GM19035 (cell line): ENCODE data around the gene ARHGAP45.
"Not testable (repeated sequence)": the region's sequence is repeated elsewhere in the genome, so short reads cannot be mapped to it uniquely, and the experiment has no call there.

Experiments used
- ATAC-seq: cut with Tn5 transposase; IDR thresholded peaks from one replicate; pipeline ENCODE4 v1.9.1; 2021; ENCODE audit not compliant: unreplicated experiment

The ARHGAP45 gene

GRCh38 chr19:1113986-1114483 lies 47.1 kb downstream of the ARHGAP45 start:
- no peak for ATAC-seq

DNA sequence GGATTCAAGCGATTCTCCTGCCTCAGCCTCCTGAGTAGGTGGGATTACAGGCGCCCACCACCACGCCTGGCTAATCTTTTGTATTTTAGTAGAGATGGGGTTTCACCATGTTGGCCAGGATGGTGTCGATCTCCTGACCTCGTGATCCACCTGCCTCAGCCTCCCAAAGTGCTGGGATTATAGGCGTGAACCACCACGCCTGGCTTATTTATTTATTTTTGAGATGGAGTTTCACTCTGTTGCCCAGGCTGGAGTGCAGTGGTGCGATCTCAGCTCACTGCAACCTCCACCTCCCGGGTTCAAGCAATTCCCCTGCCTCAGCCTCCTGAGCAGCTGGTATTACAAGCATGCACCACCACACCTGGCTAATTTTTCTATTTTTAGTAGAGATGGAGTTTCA lies 47.8 kb downstream of the ARHGAP45 start:
- ATAC-seq: not testable (repeated sequence)

DNA sequence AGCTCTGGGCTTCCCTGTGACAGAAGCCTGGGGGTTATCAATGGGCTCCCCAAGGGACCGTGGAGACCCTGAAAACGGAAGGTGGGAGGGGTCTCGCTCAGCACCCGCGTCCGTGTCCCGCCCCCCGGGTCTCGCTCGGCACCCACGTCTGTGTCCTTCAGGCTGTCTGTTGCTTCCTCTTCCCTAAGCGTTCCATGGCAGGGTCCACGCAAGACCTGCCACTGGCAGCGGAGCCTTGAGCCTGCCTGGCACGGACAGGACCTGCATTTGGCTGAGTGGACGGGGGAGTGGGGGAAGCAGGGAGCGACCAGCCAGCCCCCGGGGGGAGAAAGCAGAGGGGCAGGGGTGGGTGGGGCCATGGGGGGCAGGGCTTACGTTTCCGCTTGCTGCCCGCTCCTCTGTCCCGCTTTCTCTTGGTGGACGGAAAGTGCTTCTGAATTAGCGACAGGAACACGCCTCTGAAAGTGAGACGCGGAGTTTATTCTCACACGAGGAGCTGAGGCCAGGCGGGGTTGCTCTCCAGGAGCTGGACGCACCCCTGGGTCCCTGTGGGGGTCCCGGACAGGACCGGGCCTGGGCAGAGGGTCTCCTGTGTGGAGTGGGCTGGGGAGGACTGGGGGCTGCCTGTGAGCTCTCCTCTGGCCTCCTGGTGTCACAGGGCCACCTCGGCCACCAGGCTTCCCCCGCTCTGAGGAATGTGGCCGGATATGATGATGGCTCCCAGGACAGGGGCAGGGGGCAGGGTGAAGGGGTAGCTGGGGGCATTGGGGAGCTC lies 48.9 kb downstream of the ARHGAP45 start:
- no peak for ATAC-seq

DNA sequence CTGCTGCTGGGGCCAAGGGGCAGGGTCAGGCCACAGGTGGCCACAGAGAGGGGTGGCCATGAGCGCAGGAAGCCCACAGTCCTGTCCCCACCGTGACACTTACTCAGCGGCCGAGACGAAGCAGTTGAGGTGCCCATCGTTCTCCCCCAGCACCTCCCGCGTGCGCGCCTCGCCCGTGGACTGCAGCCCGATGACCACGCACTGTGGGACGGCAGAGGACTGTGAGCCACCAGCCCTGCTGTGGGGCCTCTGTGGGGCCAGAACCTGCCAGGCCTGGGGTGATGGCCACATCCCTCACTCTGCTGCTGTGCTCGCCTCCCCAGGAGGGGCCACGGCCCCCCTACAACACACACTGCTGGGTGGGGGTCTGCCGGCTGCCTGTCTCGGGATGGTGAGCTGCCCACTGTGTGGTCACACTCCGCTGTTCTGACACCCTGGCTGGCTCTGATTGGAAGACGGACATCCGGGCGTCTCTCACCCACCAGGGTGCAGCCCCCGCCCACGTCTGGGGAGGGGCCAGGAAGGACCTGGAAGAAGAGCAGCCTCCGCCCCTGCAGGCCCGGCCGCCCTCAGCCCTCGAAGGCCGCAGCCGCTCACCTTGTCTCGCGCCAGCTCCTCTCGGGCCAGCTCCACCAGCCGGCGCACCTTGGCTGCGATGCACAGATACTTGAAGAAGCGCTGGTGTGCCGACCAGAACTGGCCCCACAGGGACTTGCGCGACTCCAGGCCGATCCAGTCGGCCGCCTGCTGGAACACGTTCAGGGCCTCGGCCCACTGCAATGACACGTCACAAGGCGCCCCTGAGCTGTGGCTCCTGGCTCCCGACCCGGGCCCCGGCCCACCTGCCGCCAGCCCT lies 50.0 kb downstream of the ARHGAP45 start:
- no peak for ATAC-seq

- no peak for ATAC-seq
Measured at GRCh38 chr19:1117654-1118053, 50.7 kb downstream of the ARHGAP45 start.

GRCh38 chr19:1118999-1119398 lies 52.0 kb downstream of the ARHGAP45 start:
- ATAC-seq: no peak

GRCh38 chr19:1119475-1120217 lies 52.7 kb downstream of the ARHGAP45 start:
- no peak for ATAC-seq

DNA sequence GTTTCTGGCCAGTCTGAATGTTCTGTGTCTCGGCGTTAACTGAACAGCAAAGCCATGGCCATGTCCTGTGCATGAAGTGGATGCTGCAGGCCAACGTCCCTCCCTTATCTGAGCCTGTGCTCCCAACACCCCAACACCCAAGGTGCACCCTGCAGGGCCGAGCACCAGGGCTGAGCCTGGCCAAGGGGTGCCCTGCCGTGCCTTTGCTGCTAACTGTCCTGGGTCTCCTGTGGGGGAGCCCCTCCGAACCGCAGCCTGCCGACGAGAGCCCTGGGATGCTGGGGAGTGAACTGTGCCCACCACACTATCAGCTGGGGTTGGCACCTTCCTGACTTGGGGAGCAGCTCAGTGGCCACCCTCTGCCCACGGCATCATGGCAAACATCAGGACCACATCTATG lies 54.4 kb downstream of the ARHGAP45 start:
- ATAC-seq: no peak

DNA sequence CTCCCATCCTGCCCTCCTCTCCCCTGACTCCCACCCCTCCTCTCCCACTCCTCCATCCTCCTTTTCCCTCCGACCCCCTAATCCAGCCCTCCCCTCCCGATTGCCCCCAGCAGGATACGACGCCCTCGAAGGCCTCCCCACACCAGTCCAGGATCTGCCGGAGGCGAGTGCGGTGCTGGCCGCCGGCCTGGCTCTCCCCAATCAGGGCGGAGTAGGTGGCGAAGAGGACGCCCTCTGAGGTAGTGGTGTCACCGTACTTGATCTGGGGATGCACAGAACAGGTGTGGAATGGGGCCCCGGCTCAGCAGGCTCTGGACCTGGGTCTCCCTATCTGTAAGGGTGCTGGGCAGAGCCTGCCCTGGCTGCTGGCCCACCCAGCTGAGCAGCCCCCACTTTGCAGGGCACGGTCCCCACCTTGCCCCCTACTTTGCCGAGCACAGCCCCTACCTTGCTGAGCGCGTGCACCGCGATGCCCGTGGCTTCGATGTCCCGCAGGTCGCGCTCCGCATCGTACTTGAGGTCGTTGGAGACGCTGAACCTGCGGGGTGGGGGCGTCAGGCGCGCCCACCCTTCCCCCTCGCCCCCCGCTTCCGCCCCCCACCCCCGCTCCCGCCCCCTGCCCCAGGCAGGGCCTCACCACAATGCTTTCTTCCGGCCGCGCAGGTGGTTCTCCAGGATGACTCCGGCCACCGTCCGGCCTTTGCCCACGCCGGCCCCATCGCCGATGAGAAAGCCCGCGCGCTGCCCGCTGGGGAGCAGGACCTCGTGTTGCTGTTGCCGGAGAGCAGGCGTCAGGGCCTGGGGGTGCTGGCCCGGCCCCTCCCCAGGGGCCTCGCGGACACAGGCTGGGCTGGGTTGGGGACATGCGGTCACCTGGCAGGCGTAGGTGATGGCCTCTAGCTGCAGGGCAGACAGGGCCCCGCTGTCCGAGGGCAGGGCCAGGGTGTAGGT lies 55.3 kb downstream of the ARHGAP45 start:
- no peak for ATAC-seq

DNA sequence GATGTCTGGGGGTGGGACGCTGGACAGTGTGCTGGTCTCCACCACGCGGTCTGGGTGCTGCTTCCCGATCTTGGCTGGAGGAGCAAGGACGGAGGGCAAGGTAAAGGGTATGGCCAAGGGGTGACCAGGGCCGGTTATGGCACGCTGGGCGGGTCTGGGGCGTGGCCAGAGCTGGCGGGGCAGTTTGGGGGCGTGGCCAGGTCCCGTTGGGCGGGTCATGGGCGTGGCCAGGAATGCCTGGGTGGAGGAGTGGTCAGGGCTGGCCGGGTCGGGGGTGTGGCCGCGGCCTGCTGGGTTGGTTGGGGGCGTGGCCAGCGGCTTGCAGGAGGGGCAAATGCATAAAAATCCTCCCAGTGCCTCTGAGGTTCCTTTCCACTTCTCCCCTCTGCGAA lies 56.0 kb downstream of the ARHGAP45 start:
- no peak for ATAC-seq

- no peak for ATAC-seq
Measured at GRCh38 chr19:1123381-1123780, 56.4 kb downstream of the ARHGAP45 start.

DNA sequence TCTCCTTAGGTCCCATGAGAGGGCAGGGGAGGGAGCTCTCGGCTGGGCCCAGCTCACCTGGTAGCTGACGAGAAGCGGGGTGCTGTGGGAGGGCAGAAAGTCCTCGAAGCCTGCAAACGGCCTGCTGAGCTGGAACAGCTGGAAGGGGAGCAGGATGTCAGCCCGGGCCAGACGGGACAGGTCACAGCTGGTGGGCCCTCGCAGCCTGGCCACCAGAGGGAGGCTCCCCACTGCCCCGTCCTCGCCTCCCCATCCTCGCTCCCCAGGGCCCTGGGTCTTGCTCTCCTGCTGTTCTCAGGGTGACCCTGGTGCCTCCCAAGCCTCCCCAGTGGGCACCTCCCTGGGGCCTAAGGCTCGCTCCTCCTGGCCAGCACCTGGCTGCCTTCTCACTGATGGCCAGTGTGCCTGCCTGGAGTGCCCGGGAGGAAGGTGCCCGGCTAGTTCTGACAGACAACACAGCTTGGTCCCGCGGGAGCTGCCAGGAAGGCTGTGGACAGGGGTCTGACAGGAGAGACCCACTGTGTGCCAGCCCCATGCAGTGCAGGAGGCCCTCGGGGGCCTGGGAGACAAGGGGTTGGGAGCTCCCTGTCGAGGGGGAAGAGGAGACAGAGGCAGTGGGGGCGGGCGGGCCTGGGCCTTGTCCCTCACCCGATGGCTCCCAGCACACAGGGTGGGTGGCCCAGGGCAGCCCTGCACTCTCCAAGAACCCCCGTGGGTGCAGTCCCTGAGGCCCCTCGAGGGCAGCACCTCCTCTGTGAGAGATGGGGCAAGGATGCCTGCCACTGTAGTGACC lies 57.1 kb downstream of the ARHGAP45 start:
- ATAC-seq: no peak

DNA sequence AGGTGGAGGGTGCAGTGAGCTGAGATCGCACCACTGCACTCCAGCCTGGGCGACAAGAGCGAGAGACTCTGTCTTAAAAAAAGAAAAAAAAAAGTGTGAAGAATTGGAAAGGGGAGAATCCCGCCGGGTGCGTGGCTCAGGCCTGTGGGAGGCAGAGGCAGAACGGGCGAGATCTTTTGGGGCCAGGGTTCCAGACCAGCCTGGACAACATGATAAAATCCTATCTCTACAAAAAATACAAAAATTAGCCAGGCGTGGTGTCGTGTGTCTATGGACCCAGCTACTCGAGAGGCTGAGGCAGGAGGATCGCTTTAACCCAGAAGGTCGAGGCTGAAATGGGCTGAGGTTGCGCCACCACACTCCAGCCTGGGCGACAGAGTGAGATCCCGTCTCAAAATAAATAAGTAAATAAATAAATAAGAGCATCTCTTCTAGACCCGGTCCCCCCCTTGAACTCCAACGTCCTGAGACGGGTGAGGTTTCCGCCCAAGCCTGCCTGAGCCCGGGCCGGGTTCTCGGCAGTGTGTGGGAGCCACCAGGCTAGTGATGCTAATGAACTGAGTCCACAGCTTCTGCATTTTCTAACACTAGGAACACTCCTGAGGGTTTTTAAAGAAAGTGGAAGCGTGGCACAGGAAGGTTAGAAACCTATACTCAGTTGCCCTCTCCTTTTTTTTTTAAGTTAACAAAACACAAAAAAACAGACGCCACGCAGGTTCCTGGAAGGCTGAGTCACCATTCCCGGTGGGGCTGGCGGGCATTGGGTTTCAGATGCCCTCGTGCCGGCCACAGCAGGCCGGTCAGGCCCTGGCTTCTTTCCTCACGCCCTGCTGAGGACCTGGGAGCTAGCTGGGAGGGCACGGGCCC lies 58.9 kb downstream of the ARHGAP45 start:
- ATAC-seq: no peak

GRCh38 chr19:1126984-1127760 lies 60.2 kb downstream of the ARHGAP45 start:
- no peak for ATAC-seq

DNA sequence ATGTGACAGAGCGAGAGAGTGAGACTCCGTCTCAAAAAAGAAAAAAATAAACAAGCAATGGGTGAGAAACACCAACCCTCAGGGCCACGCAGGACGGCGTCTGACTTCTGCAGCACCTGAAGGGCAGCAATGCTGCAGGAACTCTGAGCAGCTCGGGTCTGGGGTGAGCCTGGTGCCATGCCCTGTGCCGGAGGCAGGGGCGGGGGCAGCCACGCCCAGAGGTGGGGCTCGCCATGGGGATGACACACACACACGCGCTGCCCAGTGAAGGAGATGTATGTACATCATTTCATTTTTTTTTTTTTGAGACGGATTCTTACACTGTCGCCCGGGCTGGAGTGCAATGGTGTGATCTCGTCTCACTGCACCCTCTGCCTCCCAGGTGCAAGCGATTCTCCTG lies 61.1 kb downstream of the ARHGAP45 start:
- no peak for ATAC-seq

DNA sequence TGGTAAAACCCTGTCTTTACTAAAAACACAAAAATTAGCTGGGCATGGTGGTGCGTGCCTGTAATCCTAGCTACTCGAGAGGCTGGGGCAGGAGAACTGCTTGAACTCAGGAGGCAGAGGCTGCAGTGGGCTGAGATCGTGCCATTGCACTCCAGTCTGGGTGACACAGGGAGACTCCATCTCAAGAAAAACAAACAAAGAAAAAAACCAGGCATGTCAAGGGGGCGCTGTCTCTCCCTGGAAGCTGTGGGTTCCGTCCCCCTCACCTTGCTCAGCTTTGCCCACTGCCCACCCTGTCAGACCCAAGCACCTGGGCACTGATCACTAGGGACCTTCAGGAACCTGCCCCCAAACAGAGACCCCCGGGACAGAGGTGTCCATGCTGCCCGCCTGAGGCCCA lies 62.1 kb downstream of the ARHGAP45 start:
- not testable (repeated sequence) for ATAC-seq

DNA sequence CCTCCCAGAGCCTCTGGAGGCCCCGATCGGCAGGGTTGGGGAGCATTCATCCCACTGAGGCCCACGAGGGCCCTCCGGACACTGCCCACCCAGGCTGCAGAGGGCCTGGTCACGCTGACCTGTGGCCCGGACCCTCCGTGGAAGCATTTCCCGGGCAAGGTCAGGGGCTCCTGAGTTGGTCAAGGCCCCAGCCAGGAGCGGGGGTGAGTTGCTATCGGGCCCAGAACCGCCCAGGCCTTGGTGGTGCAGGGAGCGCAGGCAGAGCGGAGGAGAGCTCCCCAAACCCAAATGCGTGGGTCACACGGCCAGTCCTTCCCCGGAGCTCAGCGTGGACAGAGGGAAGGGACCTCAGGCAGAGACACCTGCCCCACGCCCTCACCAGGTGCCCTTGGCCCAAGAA lies 62.6 kb downstream of the ARHGAP45 start:
- ATAC-seq: no peak
